ENCODE measurements around the gene COL6A3.

Gene COL6A3

DNA sequence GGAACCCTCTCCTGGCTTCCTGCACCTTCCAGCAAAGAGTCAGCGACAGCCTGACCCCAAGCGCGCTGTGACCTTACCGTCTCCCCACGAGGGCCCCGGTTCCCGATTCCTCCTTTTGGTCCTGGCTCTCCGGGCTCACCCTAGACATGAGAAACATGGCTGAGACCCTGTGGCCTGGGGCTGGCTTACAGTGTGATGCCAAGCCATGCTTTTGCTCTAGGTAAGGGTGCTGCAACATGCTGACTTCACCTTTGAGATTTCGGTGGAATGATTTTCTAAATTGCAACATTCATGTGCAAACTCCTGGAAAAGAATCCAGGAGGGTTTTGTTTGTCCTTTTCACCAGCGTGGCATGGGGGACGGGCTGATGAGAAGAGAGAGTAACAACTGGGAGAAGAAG is 63.9 kb downstream of the COL6A3 start:
- DNase-seq (ENCODE audit: low read depth, low spot score), result no peak

GRCh38 chr2:237348281-237348865 is 65.6 kb downstream of the COL6A3 start:
- DNase-seq (ENCODE audit: low read depth, low spot score), result no peak

DNA sequence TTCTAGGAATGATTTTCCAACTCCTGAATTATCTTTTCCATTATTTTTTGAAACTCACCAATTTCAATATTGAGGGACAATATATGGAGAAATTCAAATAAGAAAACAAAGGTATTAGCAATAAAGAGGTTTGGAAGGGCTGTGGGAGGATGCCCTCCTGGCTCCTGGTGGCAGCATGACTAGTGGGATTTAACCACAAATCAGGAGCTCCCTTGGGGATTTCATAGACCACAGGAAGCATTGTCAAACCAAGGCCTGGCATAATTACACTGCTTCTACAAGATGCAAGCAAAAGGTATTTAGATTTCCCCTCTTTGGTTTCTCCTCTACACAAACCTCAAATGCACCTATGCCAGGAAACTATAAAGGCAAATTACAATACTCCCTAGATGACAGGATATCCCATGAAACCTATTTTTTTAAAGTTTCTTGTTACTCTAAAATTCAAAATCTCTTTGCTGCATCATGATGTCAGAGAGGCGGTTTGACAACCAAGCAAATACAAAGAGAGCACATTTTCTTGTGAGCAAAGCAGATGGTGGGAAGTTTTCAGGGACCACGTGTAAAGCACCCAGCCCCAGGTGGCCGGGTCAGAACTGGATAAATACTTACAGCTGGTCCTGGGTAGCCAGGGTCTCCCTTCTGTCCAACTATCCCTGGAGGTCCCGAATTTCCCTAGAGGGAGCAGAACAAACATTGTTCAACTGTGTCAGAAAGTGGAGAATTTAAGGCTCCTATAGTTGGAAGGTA is 67.9 kb downstream of the COL6A3 start:
- DNase-seq (ENCODE audit: low read depth, low spot score), result no peak

GRCh38 chr2:237345411-237345810 is 68.6 kb downstream of the COL6A3 start:
- DNase-seq (ENCODE audit: low read depth, low spot score), result no peak

DNA sequence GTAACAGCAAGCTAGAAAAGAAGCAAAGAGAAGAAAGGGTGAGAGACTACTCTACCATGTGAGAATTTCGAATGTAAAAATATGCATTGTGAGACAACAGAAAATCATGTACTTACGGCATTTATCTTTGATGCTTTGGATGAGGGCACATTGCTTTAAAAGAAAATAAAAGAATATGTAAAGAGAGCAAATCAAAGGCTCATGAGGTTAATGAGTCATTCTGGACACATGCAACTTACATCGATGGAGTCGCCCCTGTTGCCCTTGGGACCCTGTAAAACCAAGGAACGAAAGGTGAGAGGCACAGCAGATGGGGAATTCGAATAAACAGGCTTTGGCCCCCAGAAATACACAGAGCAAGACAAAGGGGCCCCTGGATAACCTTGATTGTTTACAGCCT is 69.0 kb downstream of the COL6A3 start:
- no peak for DNase-seq (ENCODE audit: low read depth, low spot score)

- no peak for DNase-seq (ENCODE audit: low read depth, low spot score)
These were observed 70.0 kb downstream of the COL6A3 start for GRCh38 chr2:237343993-237344392.

GRCh38 chr2:237341872-237342271 is 72.1 kb downstream of the COL6A3 start:
- no peak for DNase-seq (ENCODE audit: low read depth, low spot score)

DNA sequence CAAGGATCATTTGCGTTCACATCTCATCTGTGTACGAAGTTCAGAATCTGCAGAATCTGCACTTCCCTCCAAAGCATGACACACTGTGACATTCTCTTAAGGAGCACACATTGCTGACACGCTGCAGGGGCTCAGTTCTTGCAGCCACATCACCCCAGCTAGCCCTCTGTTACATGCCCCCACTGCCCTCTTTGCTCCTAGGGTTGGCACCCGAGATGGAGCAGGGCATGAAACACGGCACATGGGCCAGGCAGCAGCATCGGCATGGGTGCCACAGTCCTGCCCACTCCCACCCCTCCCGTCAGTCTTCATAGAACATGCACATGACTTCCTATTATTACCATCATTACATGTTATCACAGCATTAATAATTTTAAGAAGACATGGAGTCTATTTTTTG is 76.4 kb downstream of the COL6A3 start:
- no peak for DNase-seq (ENCODE audit: low read depth, low spot score)

DNA sequence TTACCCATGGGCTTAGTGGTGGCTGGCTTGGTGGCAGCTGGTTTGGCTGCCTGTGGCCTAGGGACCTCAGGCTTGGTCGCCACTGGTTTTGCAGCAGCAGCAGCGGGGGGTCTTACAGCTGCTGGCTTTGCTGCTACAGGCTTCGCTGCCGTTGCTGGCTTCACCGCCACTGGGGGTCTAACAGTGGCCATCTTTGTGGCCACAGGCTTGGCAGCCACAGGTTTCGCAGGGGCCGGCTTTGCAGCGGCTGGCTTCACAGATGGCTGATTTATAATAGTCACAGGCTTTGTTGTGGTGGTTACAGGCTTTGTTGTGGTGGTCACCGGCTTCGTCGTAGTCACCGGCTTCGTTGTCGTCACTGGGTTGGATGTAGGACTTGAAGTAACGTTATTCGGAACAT is 77.8 kb downstream of the COL6A3 start:
- no peak for DNase-seq (ENCODE audit: low read depth, low spot score)

DNA sequence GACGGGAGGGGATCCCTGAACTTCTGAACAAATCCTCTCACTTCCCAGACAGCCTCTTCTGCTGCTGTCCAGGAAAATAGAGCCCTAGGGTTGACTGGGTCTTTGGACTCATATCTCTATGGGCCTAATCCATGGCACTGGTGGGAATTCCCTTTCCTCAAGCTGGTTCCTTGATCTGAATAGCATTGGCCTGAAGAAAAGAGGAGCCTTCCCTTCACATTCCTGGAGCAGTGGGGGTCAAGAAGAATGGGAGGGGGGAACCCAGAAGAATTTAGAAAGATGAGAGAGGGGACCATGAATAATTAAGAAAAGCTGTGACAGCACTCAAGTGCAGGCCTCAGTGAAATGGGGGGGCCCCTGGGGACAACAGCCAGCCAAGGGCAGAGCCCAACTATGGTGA is 80.2 kb downstream of the COL6A3 start:
- no peak for DNase-seq (ENCODE audit: low read depth, low spot score)

GRCh38 chr2:237330541-237330940 is 83.4 kb downstream of the COL6A3 start:
- DNase-seq (ENCODE audit: low read depth, low spot score), result no peak

GRCh38 chr2:237327175-237327950 is 86.6 kb downstream of the COL6A3 start:
- DNase-seq (ENCODE audit: low read depth, low spot score), result no peak

- DNase-seq (ENCODE audit: low read depth, low spot score), result no peak
These were observed 87.4 kb downstream of the COL6A3 start for GRCh38 chr2:237326266-237327171.

DNA sequence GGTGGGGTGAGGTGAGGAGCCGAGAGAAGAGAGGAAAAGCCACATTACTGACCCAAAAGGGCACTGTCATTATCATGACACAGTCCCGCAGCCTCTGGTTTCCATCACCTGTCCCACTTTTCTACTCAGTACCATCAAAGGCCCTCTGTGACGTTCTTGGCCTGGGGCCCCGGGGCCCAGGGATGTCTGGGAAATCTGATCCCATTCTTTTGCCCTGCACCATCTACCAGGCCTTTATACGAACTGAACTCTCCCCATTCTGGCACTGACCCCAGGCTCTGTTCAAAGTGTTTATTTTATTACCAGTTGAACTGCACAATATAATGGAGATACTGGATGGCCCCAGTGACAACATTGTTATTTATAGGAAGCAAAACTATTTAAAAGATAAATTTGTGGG is 89.1 kb downstream of the COL6A3 start:
- no peak for DNase-seq (ENCODE audit: low read depth, low spot score)

DNA sequence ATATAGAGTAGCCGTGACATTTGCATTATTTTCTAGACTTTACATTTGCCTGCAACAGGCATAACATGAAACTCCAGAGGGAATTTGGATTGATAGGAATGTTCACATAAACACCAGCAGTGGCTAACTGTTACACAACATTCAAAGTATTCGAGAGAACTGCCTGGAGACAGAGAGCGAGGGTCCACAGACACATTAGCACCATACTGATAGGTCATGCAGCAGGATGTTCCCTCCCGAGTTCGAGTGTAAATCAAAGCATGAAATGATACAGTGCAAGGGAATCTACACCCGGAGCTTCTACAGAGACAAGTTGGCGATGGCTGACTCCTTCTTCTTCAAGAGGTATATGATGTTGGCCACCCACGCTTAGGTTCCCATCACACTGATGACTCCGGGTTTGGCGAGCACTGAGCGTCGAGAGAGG is 89.5 kb downstream of the COL6A3 start:
- DNase-seq (ENCODE audit: low read depth, low spot score), result no peak

DNA sequence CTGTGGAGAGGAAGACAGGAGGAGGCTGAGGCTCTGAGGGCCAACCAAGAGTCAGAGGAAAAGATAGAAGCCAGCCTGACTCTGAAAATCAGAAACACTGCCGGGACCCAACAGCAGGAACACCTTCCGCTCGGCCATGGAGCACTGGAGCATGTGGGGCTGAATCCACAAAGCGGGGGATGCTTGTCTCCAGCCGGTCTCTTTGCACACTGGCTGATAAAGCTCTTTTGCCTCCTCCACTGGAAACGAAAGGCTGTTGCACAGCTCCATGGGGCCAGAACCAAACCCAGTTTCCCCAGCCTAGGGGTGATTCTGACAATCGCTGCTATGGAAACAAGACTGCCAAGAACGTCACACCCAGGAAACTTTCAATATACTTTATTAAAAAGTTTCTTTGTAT is 90.3 kb downstream of the COL6A3 start:
- DNase-seq (ENCODE audit: low read depth, low spot score), result no peak

DNA sequence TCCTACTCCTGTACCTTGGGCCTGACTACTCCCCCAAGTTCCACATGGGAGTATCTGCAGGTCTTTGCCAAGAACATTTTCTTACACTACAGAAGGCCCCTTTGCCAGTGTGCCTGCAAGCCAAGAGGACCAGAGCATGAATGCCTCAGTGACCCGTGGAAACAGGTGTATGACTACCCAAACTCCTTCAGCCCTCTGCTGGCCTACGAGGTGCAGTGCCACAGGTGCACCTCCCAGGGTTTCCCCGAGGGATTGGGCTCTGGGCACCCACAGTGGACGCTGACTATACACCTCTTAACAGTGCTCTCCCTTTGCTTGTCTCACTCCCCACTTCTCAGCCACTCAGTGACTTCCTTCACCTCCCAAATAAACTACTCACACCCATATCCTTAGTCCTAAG is 91.4 kb downstream of the COL6A3 start:
- DNase-seq (ENCODE audit: low read depth, low spot score), result no peak

DNA sequence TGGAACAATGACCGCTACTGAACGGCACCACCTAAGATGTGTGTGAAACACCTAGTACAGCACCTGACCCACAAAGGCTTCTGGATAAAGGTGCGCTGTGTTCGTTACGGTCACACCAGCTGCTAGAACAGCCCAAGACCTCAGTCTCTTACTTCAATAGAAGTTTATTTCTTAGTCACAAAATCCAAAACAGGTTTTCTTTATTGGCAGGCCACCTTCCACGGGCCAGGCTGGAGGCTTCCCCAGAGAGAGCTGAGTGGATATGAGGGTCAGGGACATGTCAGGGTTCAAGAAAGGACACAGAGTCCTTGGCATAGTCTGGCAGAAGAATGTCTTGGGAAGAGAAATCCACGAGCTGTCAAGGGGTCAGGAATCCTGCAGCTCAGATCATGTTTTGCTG is 92.2 kb downstream of the COL6A3 start:
- DNase-seq (ENCODE audit: low read depth, low spot score), result no peak

GRCh38 chr2:237320801-237321560 is 93.0 kb downstream of the COL6A3 start:
- DNase-seq (ENCODE audit: low read depth, low spot score), result no peak

DNA sequence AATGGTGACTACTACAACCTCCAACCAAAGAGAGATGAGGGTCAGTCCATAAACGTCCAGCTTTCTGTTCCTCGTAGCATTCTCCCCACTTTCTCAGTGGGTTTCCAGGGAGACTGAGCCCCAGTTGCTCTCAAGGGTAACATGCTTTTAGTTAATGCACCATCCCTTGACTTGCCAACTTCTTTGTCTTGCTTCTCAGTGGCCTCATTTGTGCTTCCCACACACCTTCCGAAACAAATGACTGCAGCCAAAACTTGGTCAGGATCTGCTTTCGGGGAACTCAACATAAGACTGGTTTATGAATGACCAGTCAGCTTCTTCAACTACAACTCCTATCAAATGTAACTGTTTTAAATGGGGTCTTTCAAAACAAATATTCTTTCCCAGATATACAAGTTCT is 94.1 kb downstream of the COL6A3 start:
- DNase-seq (ENCODE audit: low read depth, low spot score), result no peak

Data from activated CD4-positive, CD25-positive, alpha-beta regulatory T cell treated with anti-CD3 and anti-CD28 coated beads, Interleukin-2, amount 50 U/mL, for 16 hours (primary cell).